ENCODE measurements around the gene RPGRIP1L. TPM values are rescaled to one million over a fixed set of nuclear protein-coding genes. Genes with fewer than 3 reads are reported as not detected.
A peak's percentile ranks its signal among the peaks of the same experiment; 100 is the strongest.

Gene RPGRIP1L
- 1 to 10 TPM; 2.3 to 3.0 (median 2.6) TPM for total RNA-seq
- total RNA-seq (2013): 6.1 TPM

DNA sequence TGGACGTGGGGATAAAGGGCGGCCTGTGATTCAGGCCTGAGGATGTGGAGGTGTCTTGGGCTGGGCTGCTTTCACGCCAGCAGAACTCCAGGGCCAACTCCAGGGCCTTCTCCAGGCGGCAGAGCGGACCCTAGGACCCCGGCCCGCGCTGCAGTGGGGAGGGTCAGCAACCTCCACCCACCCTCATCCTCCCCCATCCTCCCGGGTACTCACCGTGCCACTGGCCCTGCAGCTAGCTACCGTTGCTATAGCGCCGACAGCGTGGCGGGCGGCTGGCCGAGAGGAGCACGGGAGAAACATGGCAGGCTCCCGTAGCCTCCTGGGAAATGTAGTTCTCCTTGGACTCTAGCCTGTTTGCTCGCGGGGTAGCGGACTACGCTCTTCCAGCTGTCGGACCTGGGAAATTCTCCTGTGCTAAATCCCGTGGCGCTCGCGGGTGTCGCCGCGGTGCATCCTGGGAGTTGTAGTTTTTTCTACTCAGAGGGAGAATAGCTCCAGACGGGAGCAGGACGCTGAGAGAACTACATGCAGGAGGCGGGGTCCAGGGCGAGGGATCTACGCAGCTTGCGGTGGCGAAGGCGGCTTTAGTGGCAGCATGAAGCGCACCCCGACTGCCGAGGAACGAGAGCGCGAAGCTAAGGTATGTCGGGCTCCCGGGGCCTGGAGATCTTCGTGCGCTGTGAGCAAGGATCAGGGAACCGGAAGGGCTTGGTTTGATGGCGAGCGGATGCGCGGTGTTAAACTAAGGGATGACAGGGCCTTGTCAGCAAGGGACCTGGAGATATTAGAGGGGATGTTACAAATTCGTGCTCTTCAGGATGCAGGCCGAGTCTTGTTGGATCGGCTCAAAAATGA is at the start of gene RPGRIP1L, which contains the start of gene FTO:
Gene RPGRIP1L, minus strand, starts transcription at position 270 of the 855 bp plus-strand sequence. CDS start 3,136 bp downstream, outside the sequence.
Gene FTO, plus strand, starts transcription at position 567 of the 855 bp plus-strand sequence.
- H3K27ac Mint-ChIP-seq: peak within 1 kb of the TSS; percentile 93 to 95
- peak within 1 kb of the TSS; percentile 63 for H3K4me3 ChIP-seq (ENCODE audit: low read length)
- peak within 1 kb of the TSS; percentile 50 for H3K27ac ChIP-seq (ENCODE audit: low read length)
- H3K4me1 Mint-ChIP-seq: peaks cover 21 to 38% of the 10 kb centered on the region in 2 donors
- H3K4me1 ChIP-seq (ENCODE audit: control insufficient read depth, insufficient read depth, low read length): peaks cover 9% of the 10 kb centered on the region
- TF ChIP-seq, protein P1, sequence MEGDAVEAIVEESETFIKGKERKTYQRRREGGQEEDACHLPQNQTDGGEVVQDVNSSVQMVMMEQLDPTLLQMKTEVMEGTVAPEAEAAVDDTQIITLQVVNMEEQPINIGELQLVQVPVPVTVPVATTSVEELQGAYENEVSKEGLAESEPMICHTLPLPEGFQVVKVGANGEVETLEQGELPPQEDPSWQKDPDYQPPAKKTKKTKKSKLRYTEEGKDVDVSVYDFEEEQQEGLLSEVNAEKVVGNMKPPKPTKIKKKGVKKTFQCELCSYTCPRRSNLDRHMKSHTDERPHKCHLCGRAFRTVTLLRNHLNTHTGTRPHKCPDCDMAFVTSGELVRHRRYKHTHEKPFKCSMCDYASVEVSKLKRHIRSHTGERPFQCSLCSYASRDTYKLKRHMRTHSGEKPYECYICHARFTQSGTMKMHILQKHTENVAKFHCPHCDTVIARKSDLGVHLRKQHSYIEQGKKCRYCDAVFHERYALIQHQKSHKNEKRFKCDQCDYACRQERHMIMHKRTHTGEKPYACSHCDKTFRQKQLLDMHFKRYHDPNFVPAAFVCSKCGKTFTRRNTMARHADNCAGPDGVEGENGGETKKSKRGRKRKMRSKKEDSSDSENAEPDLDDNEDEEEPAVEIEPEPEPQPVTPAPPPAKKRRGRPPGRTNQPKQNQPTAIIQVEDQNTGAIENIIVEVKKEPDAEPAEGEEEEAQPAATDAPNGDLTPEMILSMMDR (IDR thresholded peaks at IDR 0.05): peak; percentile 24
- H3K36me3 Mint-ChIP-seq: no peaks in the 10 kb centered on the region
- ATAC-seq (peak; percentile 90 to 94 (median 92)), DNase-seq (peak; percentile 86 to 97)
- no peaks in the 10 kb centered on the region for H3K27me3 ChIP-seq (ENCODE audit: control insufficient read depth, insufficient read depth, low read length)
- 1% methylated on average over 57 of the region's 57 CpGs for WGBS (ENCODE audit: insufficient coverage)
- H3K9me3 ChIP-seq (ENCODE audit: control insufficient read depth, insufficient read depth, low read length): no peaks in the 10 kb centered on the region
- no peaks in the 10 kb centered on the region for H3K27me3 Mint-ChIP-seq (ENCODE audit: low read depth in 2 of 2)
- no peaks in the 10 kb centered on the region for H3K9me3 Mint-ChIP-seq
- no peaks in the 10 kb centered on the region for H3K36me3 ChIP-seq (ENCODE audit: control insufficient read depth, insufficient read depth, low read length)
- intact Hi-C loops (cut with micrococcal nuclease): no loop called here
- peak within 1 kb of the TSS; percentile 97 for H3K4me3 Mint-ChIP-seq

DNA sequence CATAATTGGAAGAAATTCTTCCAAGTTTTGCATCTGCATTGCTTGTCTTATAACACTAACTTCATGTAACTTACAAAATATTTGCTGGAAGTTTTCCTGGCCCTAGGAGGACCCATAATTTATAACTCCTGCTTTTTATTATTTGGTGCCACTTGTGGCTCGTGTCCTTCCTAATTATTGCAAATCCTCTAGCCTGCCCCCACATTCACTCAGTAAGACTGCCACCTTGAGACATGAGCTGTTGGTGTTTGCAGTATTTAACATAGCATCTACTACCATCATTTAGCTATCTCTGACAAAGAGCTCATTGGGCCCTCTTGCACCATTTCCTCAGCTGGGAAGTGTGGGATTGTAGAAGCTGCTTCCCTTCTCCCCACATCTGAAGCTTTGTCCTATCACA is 49.8 kb upstream of the RPGRIP1L start:
- ATAC-seq: no peak
- Mint-ChIP-seq H3K9me3 (no peaks in the 10 kb centered on the region), H3K27me3 (ENCODE audit: low read depth in 2 of 2) (no peaks in the 10 kb centered on the region), H3K4me3 (no peak overlapping the region), H3K27ac (no peak overlapping the region), H3K4me1 (peaks cover 14 to 23% of the 10 kb centered on the region in 2 donors), H3K36me3 (no peaks in the 10 kb centered on the region)
- Histone ChIP-seq H3K27me3 (ENCODE audit: control insufficient read depth, insufficient read depth, low read length) (no peaks in the 10 kb centered on the region), H3K4me1 (ENCODE audit: control insufficient read depth, insufficient read depth, low read length) (no peaks in the 10 kb centered on the region), H3K4me3 (ENCODE audit: low read length) (no peak overlapping the region), H3K36me3 (ENCODE audit: control insufficient read depth, insufficient read depth, low read length) (no peaks in the 10 kb centered on the region), H3K9me3 (ENCODE audit: control insufficient read depth, insufficient read depth, low read length) (no peaks in the 10 kb centered on the region), H3K27ac (ENCODE audit: low read length) (no peak overlapping the region)
- TF ChIP-seq, protein P1 (IDR thresholded peaks at IDR 0.05): no peak
- 100% methylated on average over 1 of the region's 1 CpG for WGBS (ENCODE audit: insufficient coverage)
- intact Hi-C loops (cut with micrococcal nuclease): no loop called here
- DNase-seq: no peak

DNA sequence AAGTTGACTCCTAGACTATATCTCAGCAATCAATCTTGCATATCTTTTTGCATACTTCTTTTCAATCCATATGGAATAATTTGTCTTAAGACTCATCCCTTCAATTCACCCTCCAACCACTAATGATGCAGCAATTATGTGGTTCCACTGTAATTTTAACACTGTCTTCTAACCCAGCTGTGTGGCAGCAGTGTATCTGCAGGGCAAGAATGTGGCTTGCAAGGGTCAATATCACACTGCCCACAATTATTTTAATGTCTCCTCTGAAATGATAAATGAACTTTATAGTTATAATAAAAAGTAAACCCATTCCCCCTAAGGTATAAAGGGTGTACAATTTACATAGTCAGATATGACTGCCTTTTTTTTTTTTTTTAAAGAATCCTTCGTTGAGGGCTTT is 48.9 kb upstream of the RPGRIP1L start:
- WGBS (ENCODE audit: insufficient coverage): 91% methylated on average over 1 of the region's 1 CpG
- H3K36me3 ChIP-seq (ENCODE audit: control insufficient read depth, insufficient read depth, low read length): no peaks in the 10 kb centered on the region
- Mint-ChIP-seq H3K9me3 (no peaks in the 10 kb centered on the region), H3K27ac (no peak overlapping the region), H3K4me3 (no peak overlapping the region), H3K27me3 (ENCODE audit: low read depth in 2 of 2) (no peaks in the 10 kb centered on the region), H3K36me3 (no peaks in the 10 kb centered on the region), H3K4me1 (peaks cover 9 to 19% of the 10 kb centered on the region in 2 donors)
- H3K27ac ChIP-seq (ENCODE audit: low read length): no peak overlapping the region
- H3K4me3 ChIP-seq (ENCODE audit: low read length): no peak overlapping the region
- no peak for ATAC-seq
- intact Hi-C loops (cut with micrococcal nuclease): no loop called here
- H3K27me3 ChIP-seq (ENCODE audit: control insufficient read depth, insufficient read depth, low read length): no peaks in the 10 kb centered on the region
- TF ChIP-seq, protein P1 (IDR thresholded peaks at IDR 0.05): no peak
- DNase-seq: no peak
- H3K9me3 ChIP-seq (ENCODE audit: control insufficient read depth, insufficient read depth, low read length): no peaks in the 10 kb centered on the region
- no peaks in the 10 kb centered on the region for H3K4me1 ChIP-seq (ENCODE audit: control insufficient read depth, insufficient read depth, low read length)

All from natural killer cell (primary cell).